Stimulated activated naive CD8-positive, alpha-beta T cell treated with anti-CD3 and anti-CD28 coated beads, Interleukin-15, Interleukin-2, amounts not matched to agents 100 ng/mL and 50 ng/mL, for 24 hours (primary cell): ENCODE measurements around the gene CRYGA.
"Not testable (repeated sequence)": the region's sequence is repeated elsewhere in the genome, so short reads cannot be mapped to it uniquely, and the experiment has no call there.

Experiments
- H3K27ac Mint-ChIP-seq: one replicate; pipeline ENCODE4 v1.8.0; 2021; ENCODE audit warnings: mild to moderate bottlenecking, mixed read lengths
- H3K27me3 Mint-ChIP-seq: one replicate; pipeline ENCODE4 v1.8.0; 2021; ENCODE audit warnings: mixed read lengths
- H3K36me3 Mint-ChIP-seq: one replicate; pipeline ENCODE4 v1.8.0; 2021; ENCODE audit warnings: low read depth, mixed read lengths
- H3K4me1 Mint-ChIP-seq: one replicate; pipeline ENCODE4 v1.8.0; 2021; ENCODE audit warnings: low read depth, mixed read lengths
- H3K4me3 Mint-ChIP-seq: one replicate; pipeline ENCODE4 v1.8.0; 2021; ENCODE audit warnings: mild to moderate bottlenecking, mixed read lengths
- H3K9me3 Mint-ChIP-seq: one replicate; pipeline ENCODE4 v1.8.0; 2021; ENCODE audit warnings: mixed read lengths

CRYGA gene

GRCh38 chr2:208122248-208122647 lies 41.1 kb downstream of the CRYGA start:
- no peak overlapping the region for H3K4me3 Mint-ChIP-seq
- H3K27me3 Mint-ChIP-seq, result peaks cover 33% of the 10 kb centered on the region
- H3K27ac Mint-ChIP-seq, result no peak overlapping the region
- no peaks in the 10 kb centered on the region for H3K9me3 Mint-ChIP-seq
- H3K36me3 Mint-ChIP-seq, result no peaks in the 10 kb centered on the region
- peaks cover 4% of the 10 kb centered on the region for H3K4me1 Mint-ChIP-seq

- peaks cover 2% of the 10 kb centered on the region for H3K4me1 Mint-ChIP-seq
- H3K9me3 Mint-ChIP-seq, result no peaks in the 10 kb centered on the region
- H3K4me3 Mint-ChIP-seq, result no peak overlapping the region
- H3K27me3 Mint-ChIP-seq, result peaks cover 8% of the 10 kb centered on the region
- no peak overlapping the region for H3K27ac Mint-ChIP-seq
- H3K36me3 Mint-ChIP-seq, result no peaks in the 10 kb centered on the region
Measured at GRCh38 chr2:208118918-208119317, 44.5 kb downstream of the CRYGA start.

GRCh38 chr2:208117390-208117789 lies 46.0 kb downstream of the CRYGA start:
- not testable (repeated sequence) for H3K4me3 Mint-ChIP-seq, H3K4me1 Mint-ChIP-seq, H3K9me3 Mint-ChIP-seq, H3K36me3 Mint-ChIP-seq, H3K27ac Mint-ChIP-seq, H3K27me3 Mint-ChIP-seq

- no peaks in the 10 kb centered on the region for H3K4me1 Mint-ChIP-seq
- H3K27ac Mint-ChIP-seq, result no peak overlapping the region
- no peaks in the 10 kb centered on the region for H3K27me3 Mint-ChIP-seq
- no peaks in the 10 kb centered on the region for H3K9me3 Mint-ChIP-seq
- no peak overlapping the region for H3K4me3 Mint-ChIP-seq
- no peaks in the 10 kb centered on the region for H3K36me3 Mint-ChIP-seq
Measured at GRCh38 chr2:208112969-208113368, 50.4 kb downstream of the CRYGA start.

GRCh38 chr2:208112273-208112745 lies 51.1 kb downstream of the CRYGA start:
- not testable (repeated sequence) for H3K27ac Mint-ChIP-seq, H3K36me3 Mint-ChIP-seq, H3K4me1 Mint-ChIP-seq, H3K9me3 Mint-ChIP-seq, H3K27me3 Mint-ChIP-seq, H3K4me3 Mint-ChIP-seq
